Left renal pelvis (tissue), 4 donors: ENCODE measurements around the gene NLRC4. TPM values are rescaled to one million over a fixed set of nuclear protein-coding genes. Genes with fewer than 3 reads are reported as not detected.
A peak's percentile ranks its signal among the peaks of the same experiment; 100 is the strongest.
"Not testable (repeated sequence)": the region's sequence is repeated elsewhere in the genome, so short reads cannot be mapped to it uniquely, and the experiment has no call there.

Experiments
- DNase-seq, 4 donors: peaks; one replicate each; pipeline ENCODE4 v3.0.0-alpha.2; 2013; ENCODE audit warnings: low read depth in 4 of 4, low spot score in 3 of 4
- polyA plus RNA-seq, 4 donors: library from polyadenylated mRNA; unstranded; fragments of 120-200 nt; gene quantifications; one replicate each; pipeline ENCODE4 v1.2.1, GENCODE V29; 2013; ENCODE audit not compliant: insufficient read length in 4 of 4

The NLRC4 gene
- 1 to 10 TPM in 2 of 4 donors, under 1 TPM in 2; 0.85 to 1.4 (median 0.94) TPM for polyA plus RNA-seq

- no peak for DNase-seq
These were observed at the start of gene NLRC4 for GRCh38 chr2:32264422-32265105. Gene NLRC4 (minus strand): TSS chr2:32264886. CDS start chr2:32256775, 8,111 bp downstream.

DNA sequence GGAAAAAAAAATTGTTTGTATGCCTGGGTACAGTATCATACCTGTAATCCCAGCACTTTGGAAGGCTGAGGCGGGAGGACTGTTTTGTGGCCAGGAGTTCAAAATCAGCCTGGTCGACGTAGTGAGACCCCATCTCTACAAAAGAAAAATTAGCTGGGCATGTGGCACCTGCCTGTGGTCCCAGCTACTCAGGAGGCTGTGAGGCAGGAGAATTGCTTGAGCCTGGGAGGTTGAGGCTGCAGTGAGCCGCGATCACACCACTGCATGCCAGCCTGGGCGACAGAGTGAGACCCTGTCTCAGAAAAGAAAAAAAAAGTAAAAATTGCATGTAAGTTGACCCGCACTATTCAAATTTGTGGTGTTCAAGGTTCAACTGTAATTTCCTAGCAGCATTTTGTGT, 45.9 kb upstream of the NLRC4 start:
- DNase-seq: no peak

DNA sequence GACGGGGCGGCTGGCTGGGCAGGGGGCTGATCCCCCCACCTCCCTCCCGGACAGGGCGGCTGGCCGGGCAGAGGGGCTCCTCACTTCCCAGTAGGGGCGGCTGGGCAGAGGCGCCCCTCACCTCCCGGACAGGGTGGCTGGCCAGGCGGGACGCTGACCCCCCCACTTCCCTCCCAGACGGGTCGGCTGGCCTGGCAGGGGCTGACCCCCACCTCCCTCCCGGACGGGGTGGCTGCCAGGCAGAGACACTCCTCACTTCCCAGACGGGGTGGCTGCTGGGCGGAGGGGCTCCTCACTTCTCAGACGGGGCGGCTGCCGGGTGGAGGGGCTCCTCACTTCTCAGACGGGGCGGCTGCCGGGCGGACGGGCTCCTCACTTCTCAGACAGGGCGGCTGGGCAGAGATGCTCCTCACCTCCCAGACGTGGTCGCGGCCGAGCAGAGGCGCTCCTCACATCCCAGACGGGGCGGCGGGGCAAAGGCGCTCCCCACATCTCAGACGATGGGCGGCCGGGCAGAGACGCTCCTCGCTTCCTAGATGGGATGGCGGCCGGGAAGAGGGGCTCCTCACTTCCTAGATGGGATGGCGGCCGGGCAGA, 29.4 kb upstream of the NLRC4 start:
- DNase-seq: not testable (repeated sequence)

DNA sequence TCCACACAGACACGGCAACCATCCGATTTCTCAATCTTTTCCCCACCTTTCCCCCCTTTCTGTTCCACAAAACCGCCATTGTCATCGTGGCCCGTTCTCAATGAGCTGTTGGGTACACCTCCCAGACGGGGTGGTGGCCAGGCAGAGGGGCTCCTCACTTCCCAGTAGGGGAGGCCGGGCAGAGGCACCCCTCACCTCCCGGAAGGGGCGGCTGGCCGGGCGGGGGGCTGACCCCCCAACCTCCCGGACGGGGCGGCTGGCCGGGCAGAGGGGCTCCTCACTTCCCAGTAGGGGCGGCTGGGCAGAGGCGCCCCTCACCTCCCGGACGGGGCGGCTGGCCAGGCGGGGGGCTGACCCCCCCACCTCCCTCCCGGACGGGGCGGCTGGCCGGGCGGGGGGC, 28.8 kb upstream of the NLRC4 start:
- DNase-seq: not testable (repeated sequence)

DNA sequence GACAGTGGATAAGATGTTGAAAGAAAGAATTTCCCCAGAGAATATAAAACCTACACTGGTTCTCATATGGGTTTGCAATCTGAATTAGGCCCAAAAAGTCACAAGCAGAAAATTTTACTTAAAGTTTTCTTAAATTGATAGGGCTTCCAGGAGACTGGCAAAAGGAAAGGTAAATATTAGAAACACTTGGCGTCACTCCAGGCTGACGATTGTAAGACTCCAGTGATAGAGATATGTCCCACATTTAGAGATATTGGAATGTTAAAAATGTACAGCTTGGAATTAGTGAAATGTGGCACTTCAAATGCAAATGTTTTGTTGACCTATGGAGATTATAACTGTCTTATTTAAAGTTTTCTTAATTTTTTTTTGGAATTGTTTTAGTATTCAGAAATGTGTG, 27.1 kb upstream of the NLRC4 start:
- DNase-seq: no peak

GRCh38 chr2:32290000-32290339, 25.3 kb upstream of the NLRC4 start:
- no peak for DNase-seq

GRCh38 chr2:32289165-32289999, 24.7 kb upstream of the NLRC4 start:
- no peak for DNase-seq

DNA sequence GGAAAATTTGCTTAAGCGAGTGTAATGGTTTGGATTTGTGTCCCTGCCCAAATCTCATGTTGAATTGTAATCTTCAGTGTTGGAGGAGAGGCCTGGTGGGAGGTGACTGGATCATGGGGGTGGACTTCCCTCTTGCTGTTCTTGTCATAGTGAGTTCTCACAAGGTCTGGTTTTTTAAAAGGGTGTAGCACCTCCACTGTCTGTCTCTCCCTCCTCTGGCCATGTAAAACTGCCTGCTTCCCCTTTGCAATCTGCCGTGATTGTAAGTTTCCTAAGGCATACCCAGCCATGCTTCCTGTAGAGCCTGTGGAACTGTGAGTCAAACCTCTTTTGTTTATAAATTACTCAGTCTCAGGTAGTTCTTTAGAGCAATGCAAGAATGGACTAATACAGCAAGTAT, 19.6 kb upstream of the NLRC4 start:
- DNase-seq: no peak

GRCh38 chr2:32278478-32278853, 13.8 kb upstream of the NLRC4 start:
- peak in 1 of 4 donors; percentile 3 for DNase-seq

GRCh38 chr2:32277674-32278477, 13.2 kb upstream of the NLRC4 start, which contains the start of gene YIPF4:
Gene YIPF4 (plus strand): TSS chr2:32277904. CDS start chr2:32278156, 252 bp downstream.
- peak; percentile 89 to 93 (median 90) for DNase-seq

DNA sequence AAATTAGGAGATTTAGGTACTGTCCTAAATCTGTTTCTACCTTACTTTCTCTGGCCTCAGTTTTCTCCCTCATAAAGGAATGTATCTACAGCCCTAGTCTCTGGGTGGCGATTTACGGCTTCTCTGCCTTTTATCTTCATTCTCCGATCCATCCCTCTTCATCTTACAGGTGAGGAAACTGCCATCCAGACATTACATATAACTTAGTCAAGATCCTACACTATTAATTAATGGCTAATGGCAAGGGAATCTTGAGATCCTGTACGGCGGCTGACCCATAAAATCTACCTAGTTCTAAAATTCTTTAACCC, 12.6 kb upstream of the NLRC4 start:
- no peak for DNase-seq

- DNase-seq: not testable (repeated sequence)
These were observed 11.1 kb upstream of the NLRC4 start for GRCh38 chr2:32275790-32276189.

GRCh38 chr2:32274289-32274688, 9.6 kb upstream of the NLRC4 start:
- DNase-seq: no peak

DNA sequence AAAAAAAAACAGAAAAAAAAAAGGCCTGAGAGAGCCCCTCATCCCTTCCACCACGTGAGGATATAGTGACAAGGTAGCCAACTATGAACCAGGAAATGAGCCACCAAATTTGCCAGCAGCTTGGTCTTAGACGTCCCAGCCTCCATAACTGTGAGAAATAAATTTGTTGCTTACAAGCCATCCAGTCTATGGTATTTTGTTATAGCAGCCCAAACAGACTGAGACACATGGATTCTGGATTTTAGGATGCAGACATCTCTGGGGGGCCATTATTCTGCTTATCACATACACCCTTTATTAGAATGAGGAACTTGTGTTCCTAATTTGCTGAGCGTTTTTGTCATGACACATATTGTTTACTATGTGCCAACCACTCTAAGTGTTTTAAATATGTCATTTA, 7.6 kb upstream of the NLRC4 start:
- no peak for DNase-seq

- DNase-seq: no peak
These were observed 6.4 kb upstream of the NLRC4 start for GRCh38 chr2:32271063-32271462.

GRCh38 chr2:32262105-32262504, 2.6 kb downstream of the NLRC4 start:
- DNase-seq: no peak

DNA sequence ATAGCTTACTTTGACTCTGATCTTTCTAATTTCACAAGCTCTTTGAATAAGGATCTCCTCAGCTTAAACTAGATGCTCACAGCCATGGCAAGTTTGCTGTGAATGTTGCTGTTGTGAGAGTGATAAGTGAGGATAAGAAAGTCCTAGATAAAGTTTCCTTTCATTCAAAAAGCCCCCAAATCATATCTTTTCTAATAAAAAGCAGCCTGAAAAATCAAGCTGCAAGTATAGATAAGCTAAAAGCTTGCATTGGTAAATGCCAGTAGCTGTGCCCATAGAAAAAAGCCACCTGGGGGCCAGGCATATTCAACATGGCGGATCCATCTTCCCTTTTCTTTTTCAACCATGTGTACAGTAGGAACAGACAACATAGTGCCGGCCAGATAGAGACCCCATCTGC, 4.3 kb downstream of the NLRC4 start:
- no peak for DNase-seq

DNA sequence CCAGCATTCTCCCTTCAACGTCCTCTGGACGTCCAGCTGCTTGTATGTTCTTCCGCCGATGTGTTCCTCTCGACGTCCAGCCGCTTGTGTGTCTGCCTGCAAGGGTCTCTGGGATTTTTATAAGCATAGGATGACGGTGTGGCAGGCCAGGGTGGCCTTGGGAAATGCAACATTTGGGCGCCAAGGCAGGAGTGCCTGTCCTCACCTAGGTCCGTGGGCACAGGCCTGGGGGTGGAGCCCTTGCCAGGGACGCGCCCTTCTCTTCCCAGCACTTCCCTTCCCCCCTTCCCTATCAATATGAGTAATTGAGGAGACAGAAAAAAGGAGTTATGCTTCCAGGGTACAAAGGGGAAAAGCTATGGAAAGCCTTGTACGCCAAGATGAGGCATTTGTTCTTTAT, 6.4 kb downstream of the NLRC4 start:
- no peak for DNase-seq

DNA sequence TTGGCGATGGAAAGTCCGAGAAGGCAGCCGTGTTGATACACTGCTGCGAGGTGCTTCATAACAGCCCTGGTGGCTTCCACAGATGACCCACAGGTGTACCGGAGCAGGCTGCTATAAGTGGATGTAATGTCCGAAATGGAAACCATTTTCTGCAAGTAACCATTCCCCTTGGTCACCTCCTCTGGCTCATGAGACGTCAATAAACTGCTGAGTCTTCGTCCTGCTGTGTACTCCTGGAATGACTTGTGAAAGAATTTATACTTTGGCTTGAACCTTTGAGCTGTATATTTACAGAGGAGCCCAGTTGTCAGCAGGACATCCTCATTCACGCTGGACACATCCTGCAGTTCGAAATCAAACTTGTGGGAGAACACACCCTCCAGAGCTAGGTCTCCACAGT, 14.4 kb downstream of the NLRC4 start:
- DNase-seq: no peak

DNA sequence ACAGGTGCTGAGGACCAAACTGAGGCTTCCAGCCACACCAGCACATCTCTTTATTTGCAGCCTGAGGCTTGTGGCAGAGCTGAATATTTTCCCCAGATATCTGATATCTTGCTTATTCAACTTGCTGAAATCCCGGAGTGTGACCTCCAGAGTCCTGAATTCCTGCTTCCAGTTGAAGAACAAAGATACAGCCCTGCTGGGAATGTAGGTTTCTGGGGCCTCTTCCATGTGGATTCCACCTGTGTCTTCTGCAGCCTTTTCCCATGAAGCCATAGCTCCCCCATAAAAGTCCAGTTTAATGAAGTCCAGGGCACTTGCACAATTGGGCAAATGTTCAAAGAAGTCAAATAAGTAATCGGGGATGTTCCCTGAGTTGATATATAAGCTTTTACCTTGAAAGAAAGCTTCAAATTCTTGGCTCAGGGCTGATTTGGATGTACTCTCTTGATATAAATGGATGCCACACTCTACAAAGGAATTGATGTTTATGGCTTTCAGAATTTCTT, 14.9 kb downstream of the NLRC4 start:
- DNase-seq: no peak

DNA sequence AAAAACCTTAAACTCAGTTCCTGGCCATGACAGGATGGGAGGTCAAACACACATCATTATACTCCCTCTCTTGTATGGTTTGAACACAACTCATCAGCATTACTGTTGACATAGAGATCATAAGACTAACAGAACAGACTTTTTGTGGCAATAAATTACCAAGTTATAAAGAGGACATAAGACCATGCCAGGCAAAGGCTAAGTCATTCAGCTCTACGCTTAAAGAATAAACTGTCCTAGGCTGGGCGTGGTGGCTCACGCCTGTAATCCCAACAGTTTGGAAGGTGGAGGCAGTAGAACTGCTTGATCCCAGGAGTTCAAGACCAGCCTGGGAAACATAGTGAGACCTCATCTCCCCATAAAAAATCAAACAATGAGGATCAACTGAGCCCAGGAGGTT, 16.4 kb downstream of the NLRC4 start:
- DNase-seq: no peak
